ENCODE measurements around the gene FBXO42.
A peak's percentile ranks its signal among the peaks of the same experiment; 100 is the strongest.

- TF ChIP-seq EP300 (IDR thresholded peaks at IDR 0.05; ENCODE audit: borderline replicate concordance in 1 of 2, low read depth in 2 of 2, low read length in 2 of 2) (no peak), SUZ12 (IDR thresholded peaks at IDR 0.05; ENCODE audit: low read length) (no peak), JUND (IDR thresholded peaks at IDR 0.05; ENCODE audit: low read length) (no peak), MAFK (IDR thresholded peaks at IDR 0.05; ENCODE audit: low read depth, low read length) (no peak), CEBPB (IDR thresholded peaks at IDR 0.05; ENCODE audit: low read depth, low read length) (no peak), EZH2 (IDR thresholded peaks at IDR 0.05; ENCODE audit: low read depth, low read length, severe bottlenecking) (no peak), CREB1 (IDR thresholded peaks at IDR 0.05) (no peak), POLR2A (IDR thresholded peaks at IDR 0.05; ENCODE audit: control extremely low read depth in 1 of 2, low read depth in 2 of 2, low read length in 2 of 2) (peak; percentile 75 to 79), KDM1A (IDR thresholded peaks at IDR 0.05; ENCODE audit: borderline replicate concordance, low read length) (no peak), POLR2AphosphoS5 (IDR thresholded peaks at IDR 0.05; ENCODE audit: low read depth, low read length) (peak; percentile 82), RXRA (IDR thresholded peaks at IDR 0.05; ENCODE audit: insufficient read depth, low read depth, low read length) (no peak)
- TF ChIP-seq, protein P1, sequence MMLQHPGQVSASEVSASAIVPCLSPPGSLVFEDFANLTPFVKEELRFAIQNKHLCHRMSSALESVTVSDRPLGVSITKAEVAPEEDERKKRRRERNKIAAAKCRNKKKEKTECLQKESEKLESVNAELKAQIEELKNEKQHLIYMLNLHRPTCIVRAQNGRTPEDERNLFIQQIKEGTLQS (IDR thresholded peaks at IDR 0.05; ENCODE audit: insufficient read depth, low read depth, low read length) = no peak
- TF ChIP-seq, protein P2, sequence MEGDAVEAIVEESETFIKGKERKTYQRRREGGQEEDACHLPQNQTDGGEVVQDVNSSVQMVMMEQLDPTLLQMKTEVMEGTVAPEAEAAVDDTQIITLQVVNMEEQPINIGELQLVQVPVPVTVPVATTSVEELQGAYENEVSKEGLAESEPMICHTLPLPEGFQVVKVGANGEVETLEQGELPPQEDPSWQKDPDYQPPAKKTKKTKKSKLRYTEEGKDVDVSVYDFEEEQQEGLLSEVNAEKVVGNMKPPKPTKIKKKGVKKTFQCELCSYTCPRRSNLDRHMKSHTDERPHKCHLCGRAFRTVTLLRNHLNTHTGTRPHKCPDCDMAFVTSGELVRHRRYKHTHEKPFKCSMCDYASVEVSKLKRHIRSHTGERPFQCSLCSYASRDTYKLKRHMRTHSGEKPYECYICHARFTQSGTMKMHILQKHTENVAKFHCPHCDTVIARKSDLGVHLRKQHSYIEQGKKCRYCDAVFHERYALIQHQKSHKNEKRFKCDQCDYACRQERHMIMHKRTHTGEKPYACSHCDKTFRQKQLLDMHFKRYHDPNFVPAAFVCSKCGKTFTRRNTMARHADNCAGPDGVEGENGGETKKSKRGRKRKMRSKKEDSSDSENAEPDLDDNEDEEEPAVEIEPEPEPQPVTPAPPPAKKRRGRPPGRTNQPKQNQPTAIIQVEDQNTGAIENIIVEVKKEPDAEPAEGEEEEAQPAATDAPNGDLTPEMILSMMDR (IDR thresholded peaks at IDR 0.05; ENCODE audit: control extremely low read depth in 1 of 3, insufficient read depth in 1 of 3, low read depth in 1 of 3, low read length in 3 of 3) = no peak
Observed at GRCh38 chr1:16367258-16367967, 15.1 kb upstream of the FBXO42 start.
